Ascending aorta (tissue), 2 donors: ENCODE results near the gene SERINC3. TPM values are rescaled to one million over a fixed set of nuclear protein-coding genes. Genes with fewer than 3 reads are reported as not detected.

Experiments used
- DNase-seq, 2 donors: peaks; one replicate each; pipeline ENCODE4 v3.0.0-alpha.2; 2019; ENCODE audit warnings: low spot score in 2 of 2
- H3K27ac ChIP-seq, 2 donors: fragments of 200-600 bp; sonication (generic); one replicate each; pipeline ENCODE4 v1.5.1; 2016 to 2017; ENCODE audit warnings: mild to moderate bottlenecking in 1 of 2
- H3K27me3 ChIP-seq: fragments of 200-600 bp; sonication (generic); one replicate; pipeline ENCODE4 v1.5.1; 2017
- H3K36me3 ChIP-seq, 2 donors: fragments of 200-600 bp; sonication (generic); one replicate each; pipeline ENCODE4 v1.5.1; 2016
- H3K4me1 ChIP-seq, 2 donors: fragments of 200-600 bp; sonication (generic); one replicate each; pipeline ENCODE4 v1.5.1; 2016 to 2017; ENCODE audit warnings: mild to moderate bottlenecking in 1 of 2
- H3K4me3 ChIP-seq, 2 donors: fragments of 200-600 bp; sonication (generic); one replicate each; pipeline ENCODE4 v1.5.1; 2016 to 2017; ENCODE audit warnings: mild to moderate bottlenecking in 1 of 2
- H3K9me3 ChIP-seq, 2 donors: fragments of 200-600 bp; sonication (generic); one replicate each; pipeline ENCODE4 v1.5.1; 2016
- CTCF ChIP-seq, 3 experiments: fragments of 200-600 bp in 2 of 3; fragments of 450-650 bp in 1 of 3; sonication (generic) in 2 of 3; IDR thresholded peaks; one replicate each; pipeline ENCODE4 v1.5.1; 2016 to 2019; ENCODE audit warnings: antibody characterized with exemption in 3 of 3, mild to moderate bottlenecking in 1 of 3, moderate library complexity in 1 of 3
- intact Hi-C: fragments of 100-400 bp; cut with DNase I; formaldehyde crosslinking; loops from one replicate; pipeline ENCODE4 v1.15.1; 2023
- total RNA-seq: library from RNA; depleted of rRNA; stranded (reverse); fragments of >200 nt; gene quantifications from one replicate; pipeline ENCODE4 v1.1.0, GENCODE V29; 2016

The SERINC3 gene
- total RNA-seq, 1 donor from 2014 or later: 78.1 TPM

GRCh38 chr20:44516491-44516890 is 5.4 kb downstream of the SERINC3 start:
- Histone ChIP-seq H3K9me3 (no peaks in the 10 kb centered on the region), H3K27ac (peak overlapping the region in 1 of 2 donors; percentile 6), H3K27me3 (no peaks in the 10 kb centered on the region), H3K36me3 (peaks cover 14 to 19% of the 10 kb centered on the region in 2 donors), H3K4me1 (peaks cover 4 to 37% of the 10 kb centered on the region in 2 donors), H3K4me3 (no peak overlapping the region)
- intact Hi-C loops: no loop called here
- no peak for TF ChIP-seq CTCF (IDR thresholded peaks at IDR 0.05)
- DNase-seq: no peak

- peaks cover 40 to 44% of the 10 kb centered on the region in 2 donors for H3K36me3 ChIP-seq
- H3K9me3 ChIP-seq: no peaks in the 10 kb centered on the region
- DNase-seq: no peak
- H3K27ac ChIP-seq: no peak overlapping the region
- intact Hi-C loops: no loop called here
- no peaks in the 10 kb centered on the region for H3K27me3 ChIP-seq
- H3K4me1 ChIP-seq: peaks cover 0 to 15% of the 10 kb centered on the region in 2 donors
- no peak for TF ChIP-seq CTCF (IDR thresholded peaks at IDR 0.05)
- H3K4me3 ChIP-seq: no peak overlapping the region
These were observed 8.0 kb downstream of the SERINC3 start for GRCh38 chr20:44513871-44514270.

GRCh38 chr20:44509762-44510161 is 12.1 kb downstream of the SERINC3 start:
- no peak overlapping the region for H3K4me3 ChIP-seq
- DNase-seq: no peak
- no peaks in the 10 kb centered on the region for H3K4me1 ChIP-seq
- no peaks in the 10 kb centered on the region for H3K9me3 ChIP-seq
- H3K27me3 ChIP-seq: no peaks in the 10 kb centered on the region
- intact Hi-C loops: no loop called here
- peaks cover 81 to 85% of the 10 kb centered on the region in 2 donors for H3K36me3 ChIP-seq
- H3K27ac ChIP-seq: no peak overlapping the region
- TF ChIP-seq CTCF (IDR thresholded peaks at IDR 0.05): no peak

- Histone ChIP-seq H3K36me3 (peaks cover 97 to 100% of the 10 kb centered on the region in 2 donors), H3K27ac (no peak overlapping the region), H3K4me3 (no peak overlapping the region), H3K27me3 (no peaks in the 10 kb centered on the region), H3K4me1 (no peaks in the 10 kb centered on the region), H3K9me3 (no peaks in the 10 kb centered on the region)
- intact Hi-C loops: no loop called here
- no peak for TF ChIP-seq CTCF (IDR thresholded peaks at IDR 0.05)
- no peak for DNase-seq
These were observed 17.2 kb downstream of the SERINC3 start for GRCh38 chr20:44504402-44505307.

- Histone ChIP-seq H3K36me3 (peaks cover 95 to 100% of the 10 kb centered on the region in 2 donors), H3K27me3 (no peaks in the 10 kb centered on the region), H3K9me3 (no peaks in the 10 kb centered on the region), H3K4me1 (no peaks in the 10 kb centered on the region), H3K4me3 (no peak overlapping the region), H3K27ac (no peak overlapping the region)
- DNase-seq: no peak
- no peak for TF ChIP-seq CTCF (IDR thresholded peaks at IDR 0.05)
- intact Hi-C loops: no loop called here
These were observed 18.9 kb downstream of the SERINC3 start for GRCh38 chr20:44502968-44503367.
